LNCaP clone FGC (cell line): ENCODE data around the gene MPP3.

Source experiments
- DNase-seq: peaks from one replicate; pipeline ENCODE4 v3.0.0-alpha.2; 2011; ENCODE audit warnings: low read depth
- H3K4me3 ChIP-seq: 2 replicates; pipeline ENCODE4 v1.5.1; 2011; ENCODE audit warnings: mild to moderate bottlenecking, low read depth, low read length, control low read depth
- CTCF ChIP-seq: IDR thresholded peaks from 2 replicates; pipeline ENCODE4 v1.5.1; 2012; ENCODE audit warnings: mild to moderate bottlenecking; ENCODE audit not compliant: control insufficient read depth, insufficient read depth; ENCODE audit errors: extremely low read depth

Gene MPP3

GRCh38 chr17:43791589-43791988, 41.4 kb downstream of the MPP3 start:
- no peak overlapping the region for H3K4me3 ChIP-seq
- no peak for TF ChIP-seq CTCF
- DNase-seq: peak; percentile 76

GRCh38 chr17:43790311-43790940, 42.5 kb downstream of the MPP3 start:
- no peak for DNase-seq
- TF ChIP-seq CTCF: peak; percentile 36
- H3K4me3 ChIP-seq: no peak overlapping the region

GRCh38 chr17:43789482-43789881, 43.5 kb downstream of the MPP3 start:
- no peak for DNase-seq
- no peak overlapping the region for H3K4me3 ChIP-seq
- TF ChIP-seq CTCF: no peak

GRCh38 chr17:43788540-43788939, 44.4 kb downstream of the MPP3 start:
- no peak for TF ChIP-seq CTCF
- no peak overlapping the region for H3K4me3 ChIP-seq
- DNase-seq: no peak

GRCh38 chr17:43787728-43788127, 45.2 kb downstream of the MPP3 start:
- H3K4me3 ChIP-seq: no peak overlapping the region
- no peak for TF ChIP-seq CTCF
- DNase-seq: no peak

- TF ChIP-seq CTCF: no peak
- no peak overlapping the region for H3K4me3 ChIP-seq
- no peak for DNase-seq
These were observed 48.3 kb downstream of the MPP3 start for GRCh38 chr17:43784628-43785101.

- no peak overlapping the region for H3K4me3 ChIP-seq
- DNase-seq: no peak
- no peak for TF ChIP-seq CTCF
These were observed 48.9 kb downstream of the MPP3 start for GRCh38 chr17:43784068-43784467.
